ENCODE measurements around the gene HOXC4.

The HOXC4 gene

GRCh38 chr12:54016051-54016450, 37.6 kb upstream of the HOXC4 start:
- DNase-seq: no peak

GRCh38 chr12:54016478-54016964, 37.1 kb upstream of the HOXC4 start:
- DNase-seq: peak; percentile 49

- DNase-seq: peak; percentile 65
Measured at GRCh38 chr12:54017027-54017788, 36.4 kb upstream of the HOXC4 start.

- DNase-seq: peak; percentile 92
Measured at GRCh38 chr12:54017878-54018467, 35.7 kb upstream of the HOXC4 start.

GRCh38 chr12:54018468-54018984, 35.1 kb upstream of the HOXC4 start:
- peak; percentile 57 for DNase-seq

- DNase-seq: no peak
Measured at GRCh38 chr12:54019091-54019811, 34.4 kb upstream of the HOXC4 start.

GRCh38 chr12:54019924-54020590, 33.6 kb upstream of the HOXC4 start:
- no peak for DNase-seq

- DNase-seq: no peak
Measured at GRCh38 chr12:54020591-54021405, 32.8 kb upstream of the HOXC4 start.

GRCh38 chr12:54021432-54022013, 32.1 kb upstream of the HOXC4 start:
- DNase-seq: no peak

- DNase-seq: no peak
Measured at GRCh38 chr12:54022960-54023884, 30.4 kb upstream of the HOXC4 start.

GRCh38 chr12:54024127-54024526, 29.5 kb upstream of the HOXC4 start:
- no peak for DNase-seq

- DNase-seq: no peak
Measured at GRCh38 chr12:54024581-54025305, 28.9 kb upstream of the HOXC4 start.

- DNase-seq: no peak
Measured at GRCh38 chr12:54025499-54026405, 27.9 kb upstream of the HOXC4 start.

- DNase-seq: no peak
Measured at GRCh38 chr12:54026640-54027441, 26.8 kb upstream of the HOXC4 start.

- no peak for DNase-seq
Measured at GRCh38 chr12:54027442-54027786, 26.2 kb upstream of the HOXC4 start.

- DNase-seq: no peak
Measured at GRCh38 chr12:54028314-54029201, 25.1 kb upstream of the HOXC4 start, which contains the start of gene HOXC6. TSS of gene HOXC6 (plus strand) at chr12:54028440. CDS start at chr12:54028522, 82 bp downstream.

Data from NCI-H1694 (cell line).